Hematopoietic multipotent progenitor cell (in vitro differentiated cells): Measurements from ENCODE around the gene PDHX. TPM values are rescaled to one million over a fixed set of nuclear protein-coding genes. Genes with fewer than 3 reads are reported as not detected.
A peak's percentile ranks its signal among the peaks of the same experiment; 100 is the strongest.
"Not testable (repeated sequence)": the region's sequence is repeated elsewhere in the genome, so short reads cannot be mapped to it uniquely, and the experiment has no call there.

Experiments
- DNase-seq, 3 donors: peaks; one replicate each; pipeline ENCODE4 v3.0.0-alpha.2; 2011 to 2015; ENCODE audit warnings: low read depth in 2 of 3, low spot score in 2 of 3
- total RNA-seq: library from RNA; depleted of rRNA; stranded (reverse); fragments of >200 nt; gene quantifications from one replicate; pipeline ENCODE4 v1.2.3, GENCODE V29; 2012

The PDHX gene
- total RNA-seq, 1 donor: 15.6 TPM

DNA sequence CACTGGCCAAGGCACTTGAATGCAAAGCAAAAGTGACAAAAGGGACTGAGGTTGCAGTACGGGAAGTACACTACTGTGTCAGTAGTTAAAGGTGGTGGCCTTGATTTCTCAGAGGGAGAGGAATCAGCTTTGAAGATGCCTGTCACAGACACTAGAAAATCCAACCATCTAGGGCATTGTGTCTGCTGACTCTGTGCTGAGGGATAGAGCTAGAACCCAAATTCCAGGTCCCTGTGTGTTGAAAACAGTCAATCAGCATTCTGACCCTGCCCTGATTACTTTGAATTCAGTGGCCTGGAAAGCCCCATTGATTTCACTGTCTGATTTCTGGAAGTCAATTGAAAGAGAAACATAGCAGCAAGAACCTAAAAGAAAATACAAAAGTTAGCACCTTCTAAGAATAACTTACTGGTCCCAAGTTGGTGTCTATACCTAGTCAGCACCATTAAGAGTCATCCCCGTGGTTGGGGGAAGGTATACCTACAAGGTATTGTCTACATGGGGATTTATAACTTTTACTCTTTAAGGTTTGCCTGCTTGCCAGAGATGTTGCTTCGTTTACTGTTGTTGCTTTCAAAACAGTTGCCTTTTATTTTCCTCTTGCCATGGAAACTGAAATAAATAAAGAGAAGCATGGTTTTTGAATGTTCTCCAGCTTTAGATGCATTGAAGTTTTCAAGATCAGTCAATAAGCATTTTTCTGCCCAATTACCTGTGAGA, 97.3 kb downstream of the PDHX start:
- DNase-seq: peak in 2 of 3 donors; percentile 39 to 63

DNA sequence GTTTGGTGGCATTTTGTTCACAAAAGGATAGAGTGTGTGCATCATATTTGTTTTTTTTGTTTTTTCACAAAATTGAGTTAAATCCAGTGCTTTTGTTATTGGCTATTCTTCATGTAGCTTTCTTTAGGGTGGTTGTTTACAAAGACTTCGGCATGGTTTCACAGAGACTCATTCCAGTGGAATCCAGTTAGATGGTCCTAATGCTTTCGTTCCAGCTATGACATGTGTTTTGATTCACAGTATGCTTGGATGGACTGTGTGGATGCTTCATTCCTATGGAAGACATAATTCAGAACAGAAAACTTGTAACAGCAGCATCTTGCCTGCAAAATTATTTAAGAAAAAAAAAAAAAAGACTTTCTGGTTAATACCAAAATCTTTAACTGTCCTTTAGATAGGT, 97.9 kb downstream of the PDHX start:
- DNase-seq: no peak

DNA sequence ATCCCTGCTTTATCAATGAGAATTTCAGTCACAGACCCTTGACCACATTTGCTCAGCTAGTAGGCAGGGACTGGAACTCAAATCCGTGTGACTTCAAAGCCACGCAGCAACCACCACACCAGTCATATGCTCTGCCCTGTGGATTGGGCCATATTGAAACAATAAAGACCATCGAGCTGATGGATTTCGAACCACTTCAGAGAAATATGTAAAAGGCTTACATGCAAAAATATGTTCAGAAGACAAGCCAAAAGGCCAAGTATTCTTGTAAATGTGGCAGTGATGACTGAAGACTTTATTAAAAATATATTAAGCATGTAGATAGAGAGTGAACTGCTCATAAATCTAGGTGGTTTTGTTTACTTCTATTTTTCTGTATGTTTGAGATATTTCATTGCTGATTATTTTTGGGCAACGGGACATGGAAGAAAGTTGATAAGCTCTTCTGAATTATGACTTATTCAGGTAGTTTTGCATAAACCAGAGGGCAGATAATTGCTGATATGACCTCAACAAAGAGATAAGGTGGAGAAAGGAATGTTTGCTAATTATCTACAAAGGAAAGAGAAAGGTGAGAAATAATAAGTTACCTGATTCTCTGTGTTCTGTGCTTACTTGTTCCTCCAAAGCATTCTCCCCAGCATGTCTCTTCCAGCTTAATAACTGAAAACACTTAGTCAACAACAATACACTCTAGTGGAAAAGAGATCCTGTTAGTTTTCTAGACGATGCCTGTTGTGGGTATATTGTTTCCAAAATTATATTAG, 99.4 kb downstream of the PDHX start:
- DNase-seq: no peak

DNA sequence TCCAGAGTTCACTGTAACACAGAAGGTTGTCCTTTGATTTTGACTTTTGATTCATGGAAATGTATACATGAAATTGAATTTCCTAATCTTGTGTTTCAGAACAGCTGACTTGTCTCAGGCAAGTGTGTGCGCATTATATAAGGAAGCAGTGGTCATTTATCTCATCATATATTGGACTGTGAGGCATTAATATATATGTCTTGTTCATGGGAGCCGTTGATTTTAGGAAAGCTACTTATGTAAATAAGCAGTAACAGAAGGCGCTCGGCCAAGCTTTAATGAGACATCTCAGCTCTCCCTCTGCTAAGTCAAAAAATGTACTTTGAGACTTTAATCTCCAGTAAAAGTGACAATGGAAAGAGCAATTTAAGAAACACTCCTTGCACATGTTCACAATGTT, 100.5 kb downstream of the PDHX start:
- DNase-seq: no peak

DNA sequence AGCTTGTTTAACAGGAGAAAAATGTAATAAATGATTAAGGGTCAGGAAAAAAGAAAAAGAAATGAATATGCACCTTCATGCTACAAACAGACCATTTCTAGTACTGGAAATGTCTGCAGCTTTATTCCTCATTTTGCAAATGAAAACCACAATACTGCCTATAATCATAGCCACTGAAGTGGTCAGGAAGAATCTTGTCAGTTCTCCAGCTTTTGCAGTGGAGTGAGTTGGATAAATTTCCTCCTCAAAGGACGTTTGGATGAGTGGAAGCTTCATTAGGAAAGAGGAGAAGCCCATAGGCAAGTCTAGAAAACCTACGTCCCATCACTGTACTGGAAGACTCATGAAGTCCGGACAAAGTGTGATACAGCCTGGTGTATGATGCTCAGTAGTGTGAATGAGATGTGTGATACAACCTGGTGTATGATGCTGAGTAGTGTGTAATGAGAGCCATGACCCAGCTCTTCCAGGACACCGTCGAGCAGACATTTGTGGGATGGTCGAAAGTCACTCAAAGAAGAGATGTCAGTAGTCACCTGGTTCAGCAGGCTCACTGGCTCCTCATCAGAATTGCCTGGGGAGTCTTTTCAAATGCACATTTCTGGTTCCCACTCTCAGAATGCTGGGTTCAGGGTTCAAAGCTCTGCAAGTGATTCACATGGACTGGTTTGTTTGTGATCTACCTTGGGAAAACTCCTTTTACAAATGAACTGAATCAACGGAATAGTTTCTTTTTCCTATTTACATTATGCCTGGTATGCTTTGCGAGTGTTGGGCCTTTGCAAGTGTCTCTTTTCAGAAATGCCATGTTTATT, 101.3 kb downstream of the PDHX start:
- no peak for DNase-seq

DNA sequence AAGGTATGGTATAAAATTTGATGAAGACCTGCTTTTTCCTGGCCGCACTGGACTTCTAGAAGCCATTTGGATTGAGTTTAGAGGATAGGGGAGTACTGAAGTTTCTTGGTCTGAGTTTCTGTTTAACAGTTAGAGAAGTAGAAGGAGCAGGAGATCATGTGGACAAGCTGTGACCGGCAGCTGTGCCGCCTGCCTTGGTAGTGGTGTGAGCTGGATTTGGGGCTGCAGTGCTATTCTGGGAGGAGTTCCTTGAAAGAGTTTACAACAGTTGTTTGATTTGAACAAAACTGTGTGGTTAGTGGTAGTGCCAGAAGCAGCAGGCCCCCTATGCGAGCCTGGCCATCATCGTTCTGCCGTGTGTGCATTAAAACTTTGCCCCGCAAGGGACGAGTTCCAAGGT, 105.2 kb downstream of the PDHX start:
- no peak for DNase-seq

DNA sequence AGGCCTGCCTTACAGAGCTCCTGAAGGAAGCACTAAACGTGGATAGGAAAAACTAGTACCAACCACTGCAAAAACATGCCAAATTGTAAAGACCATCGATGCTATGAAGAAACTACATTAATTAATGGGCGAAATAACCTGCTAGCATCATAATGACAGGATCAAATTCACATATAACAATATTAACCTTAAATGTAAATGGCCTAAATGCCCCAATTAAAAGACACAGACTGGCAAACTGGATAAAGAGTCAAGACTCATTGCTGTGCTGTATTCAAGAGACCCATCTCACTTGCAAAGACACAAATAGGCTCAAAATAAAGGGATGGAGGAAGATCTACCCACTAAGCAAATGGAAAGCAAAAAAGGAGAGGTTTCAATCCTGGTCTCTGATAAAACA, 107.5 kb downstream of the PDHX start:
- not testable (repeated sequence) for DNase-seq

DNA sequence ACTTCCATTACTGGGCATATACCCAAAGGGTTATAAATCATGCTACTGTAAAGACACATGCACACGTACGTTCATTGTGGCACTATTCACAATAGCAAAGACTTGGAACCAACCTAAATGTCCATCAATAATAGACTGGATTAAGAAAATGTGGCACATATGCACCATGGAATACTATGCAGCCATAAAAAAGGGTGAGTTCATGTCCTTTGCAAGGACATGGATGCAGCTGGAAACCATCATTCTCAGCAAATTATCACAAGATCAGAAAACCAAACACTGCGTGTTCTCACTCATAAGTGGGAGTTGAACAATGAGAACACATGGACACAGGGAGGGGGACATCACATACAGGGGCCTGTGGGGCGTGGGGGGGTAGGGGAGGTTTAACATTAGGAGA, 111.6 kb downstream of the PDHX start:
- not testable (repeated sequence) for DNase-seq

DNA sequence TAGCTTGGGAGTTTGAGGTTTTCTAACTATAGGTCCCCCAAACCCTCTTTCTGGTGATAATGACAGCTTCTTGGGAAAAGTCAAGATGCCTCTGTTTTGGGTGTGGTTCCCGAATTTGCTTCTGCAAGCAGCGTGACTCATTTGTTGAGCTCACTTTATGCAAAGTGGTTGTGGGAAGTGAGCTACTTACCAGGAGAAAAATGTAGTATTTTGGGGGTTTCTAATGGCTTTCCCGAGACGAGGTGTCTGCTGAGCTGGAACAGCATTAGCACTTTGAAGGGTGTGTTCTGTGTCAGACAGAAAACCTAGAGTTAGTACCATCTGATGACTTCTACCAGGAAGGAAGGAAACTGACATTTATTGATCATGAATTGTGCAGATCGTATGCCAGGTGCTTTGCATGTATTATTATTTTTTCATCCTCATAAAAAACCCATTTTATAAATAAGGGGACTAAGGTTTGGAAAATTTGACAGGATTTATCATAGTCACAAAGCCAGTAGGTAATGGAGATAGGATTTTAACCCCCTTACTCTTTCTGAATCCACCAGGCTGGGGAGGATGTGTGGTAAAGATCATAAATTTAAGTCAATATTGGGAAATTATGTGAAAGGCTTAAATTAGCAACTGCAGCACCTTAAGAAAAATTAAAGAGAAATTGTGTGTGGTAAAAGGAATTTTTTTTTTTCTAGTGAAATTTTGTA, 113.7 kb downstream of the PDHX start:
- no peak for DNase-seq

DNA sequence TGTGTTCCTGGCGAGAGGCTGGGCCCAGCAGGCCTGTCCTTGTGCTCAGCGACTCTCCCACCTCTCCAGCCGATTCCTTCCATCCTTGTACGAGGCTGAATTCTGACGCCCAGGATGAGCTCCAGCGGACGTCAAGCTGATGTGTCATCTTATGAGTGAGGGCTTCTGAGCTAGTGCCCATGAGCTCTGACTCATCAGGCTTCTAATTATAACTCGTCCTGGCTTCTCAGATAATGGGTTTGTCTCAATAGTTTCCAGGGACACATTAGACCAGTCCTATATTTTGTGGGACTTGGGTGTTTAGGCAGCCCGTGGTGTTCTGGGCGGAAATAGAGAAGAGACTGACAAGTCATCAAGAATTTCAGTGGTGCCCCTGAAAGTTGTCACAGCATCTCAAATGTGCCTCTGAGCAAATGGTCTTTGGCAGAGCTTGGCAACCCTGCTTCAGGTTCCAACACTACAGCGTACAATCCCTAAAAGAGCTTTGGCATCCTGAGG, 114.3 kb downstream of the PDHX start:
- peak in 1 of 3 donors; percentile 37 for DNase-seq

DNA sequence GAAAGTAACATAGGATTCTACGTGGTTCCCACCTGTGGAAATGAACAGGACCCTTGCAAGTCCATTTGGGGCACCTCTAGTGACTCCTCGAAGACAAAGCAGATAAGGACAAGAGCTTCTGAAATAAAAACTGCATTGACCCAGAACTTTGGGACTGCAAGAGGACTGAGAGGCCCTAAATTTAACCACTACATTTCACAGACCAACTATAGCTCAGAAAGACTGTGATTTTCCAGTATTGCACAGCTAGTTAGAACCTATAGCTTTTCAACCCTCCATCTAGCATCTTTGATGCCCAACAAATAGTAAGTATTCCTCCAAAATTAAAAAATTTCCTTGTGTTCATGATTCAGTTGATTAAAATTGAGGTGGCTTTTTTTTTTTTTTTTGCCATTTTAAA, 114.9 kb downstream of the PDHX start:
- DNase-seq: no peak

DNA sequence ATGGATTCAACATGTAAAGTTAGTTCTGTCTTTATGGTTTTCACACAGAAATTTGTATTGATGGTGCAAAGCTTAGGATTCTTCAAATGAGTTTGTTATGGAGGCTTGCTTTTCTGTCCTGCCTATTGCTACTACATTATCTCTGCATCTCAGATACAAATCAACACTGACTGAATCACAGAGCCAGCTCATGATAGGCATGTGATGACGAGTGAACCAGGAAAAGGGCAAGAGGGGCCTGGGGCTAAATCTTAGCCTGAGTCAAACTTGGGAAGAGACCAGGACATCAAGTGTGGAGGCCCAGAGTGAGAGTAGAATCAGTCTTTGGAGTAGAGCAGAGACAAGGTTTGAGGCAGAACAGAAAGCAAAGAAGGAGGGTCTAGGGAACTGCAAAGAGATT, 115.4 kb downstream of the PDHX start:
- no peak for DNase-seq

DNA sequence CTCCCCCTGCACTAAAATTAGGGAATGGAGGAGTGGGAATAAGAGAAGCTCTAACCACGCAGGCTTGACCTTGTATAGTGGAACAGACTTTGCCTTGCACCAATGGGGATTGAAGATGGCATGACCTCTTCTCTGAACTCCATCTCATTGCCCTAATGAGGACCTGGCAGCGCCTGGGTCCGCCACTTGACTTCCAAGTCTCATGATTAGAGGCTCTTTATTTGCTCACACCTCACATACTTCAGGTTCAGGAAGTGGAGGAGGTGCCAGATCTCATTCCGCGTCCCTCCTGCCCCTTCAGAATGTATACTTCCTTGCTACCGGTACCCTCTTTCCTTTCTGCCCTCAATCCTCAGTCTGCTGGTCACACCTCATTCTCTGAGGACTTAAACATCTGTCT, 116.6 kb downstream of the PDHX start:
- DNase-seq: no peak

DNA sequence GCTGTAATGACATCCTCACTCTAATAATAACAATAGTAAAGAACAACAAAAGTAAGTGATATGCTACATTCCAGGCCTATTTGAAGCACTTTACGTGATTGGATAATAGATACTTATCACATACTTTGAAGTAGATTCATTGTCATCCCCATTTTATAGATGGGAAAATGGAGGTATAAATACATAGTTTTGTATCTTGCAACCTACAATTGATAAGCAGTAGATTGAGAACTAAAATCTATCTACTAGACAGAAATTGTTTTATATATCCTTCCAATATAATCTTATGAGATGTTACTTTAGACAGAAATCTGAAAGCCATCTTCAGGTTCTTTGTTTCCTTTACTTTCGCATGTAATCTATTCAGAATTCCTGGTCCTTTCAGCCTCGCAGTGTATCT, 118.0 kb downstream of the PDHX start:
- no peak for DNase-seq

DNA sequence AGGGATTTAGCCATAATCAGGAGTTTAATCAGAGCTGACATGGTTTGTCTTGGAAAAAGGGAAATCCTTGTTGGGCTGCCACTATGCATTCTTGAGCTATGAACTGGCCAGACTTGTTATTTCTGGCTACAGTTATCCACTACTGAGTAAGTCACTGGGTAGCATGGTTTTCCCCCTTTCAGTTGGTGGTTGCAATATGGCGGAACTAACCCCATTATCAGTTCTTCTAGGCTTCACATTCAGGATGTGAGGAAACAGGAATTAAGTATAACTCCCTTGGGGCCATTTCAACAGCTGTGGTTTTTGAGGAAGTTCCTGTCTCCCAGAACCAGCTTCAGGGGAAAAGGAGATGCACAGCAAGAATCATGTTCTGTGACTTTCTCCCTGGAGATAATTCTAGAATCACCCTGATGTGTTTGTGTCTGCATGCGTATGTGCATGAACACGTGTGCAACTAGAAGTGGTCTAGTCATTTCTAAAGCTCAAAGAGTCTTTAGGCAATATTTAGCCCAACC, 119.5 kb downstream of the PDHX start:
- DNase-seq: peak in 2 of 3 donors; percentile 49 to 52

DNA sequence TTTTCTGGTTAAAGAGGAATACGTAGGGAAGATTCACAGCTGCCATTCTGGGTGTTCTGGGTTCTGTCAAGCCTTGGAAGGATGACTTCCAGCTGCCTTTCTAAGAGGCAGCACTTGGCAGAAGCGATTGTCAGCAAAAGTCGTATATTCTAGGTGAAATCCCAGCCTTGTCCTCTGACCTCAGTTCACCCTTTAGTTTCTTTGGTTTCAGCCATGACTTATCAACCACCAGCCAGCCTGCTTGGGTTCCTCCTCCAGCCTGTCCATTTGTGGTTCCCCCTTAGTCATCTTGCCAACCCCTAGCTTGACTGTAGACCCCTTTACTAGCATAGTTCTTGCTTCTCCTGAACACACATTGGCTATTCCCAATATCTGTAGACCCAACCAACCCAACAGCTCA, 120.2 kb downstream of the PDHX start:
- peak in 1 of 3 donors; percentile 33 for DNase-seq

DNA sequence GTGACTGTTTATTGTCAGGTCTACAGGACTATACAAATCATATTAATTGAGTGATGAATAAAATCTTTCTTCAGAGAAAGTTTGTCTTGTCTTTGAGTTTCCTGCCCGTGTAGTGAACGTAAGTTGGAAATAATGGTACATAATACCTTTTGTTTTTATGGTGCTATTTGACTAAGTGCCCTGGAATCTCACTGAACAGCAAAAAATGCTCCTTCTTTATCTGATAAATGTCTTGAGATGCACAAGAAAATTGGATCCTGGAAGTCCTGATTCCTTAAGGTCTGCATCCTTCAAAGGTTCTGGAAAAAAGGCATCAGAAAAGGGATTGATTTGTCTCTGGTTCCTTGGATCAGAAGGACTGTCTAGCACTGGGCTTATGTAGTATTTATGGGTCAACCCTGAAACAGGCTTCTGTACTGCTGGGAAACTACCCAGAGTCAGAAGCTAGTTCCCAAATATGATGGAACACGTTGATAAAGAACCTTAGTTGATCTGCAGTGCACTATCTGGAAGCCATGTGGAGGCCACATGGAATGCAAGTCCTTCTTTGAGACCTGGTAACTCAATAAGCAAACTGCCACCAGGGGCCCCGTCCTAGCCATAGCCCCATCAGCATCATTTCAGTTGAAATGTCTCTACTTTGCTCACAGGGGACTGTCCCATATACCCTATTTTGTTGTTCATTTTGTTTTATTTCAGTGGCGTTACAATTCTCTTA, 122.0 kb downstream of the PDHX start:
- no peak for DNase-seq

DNA sequence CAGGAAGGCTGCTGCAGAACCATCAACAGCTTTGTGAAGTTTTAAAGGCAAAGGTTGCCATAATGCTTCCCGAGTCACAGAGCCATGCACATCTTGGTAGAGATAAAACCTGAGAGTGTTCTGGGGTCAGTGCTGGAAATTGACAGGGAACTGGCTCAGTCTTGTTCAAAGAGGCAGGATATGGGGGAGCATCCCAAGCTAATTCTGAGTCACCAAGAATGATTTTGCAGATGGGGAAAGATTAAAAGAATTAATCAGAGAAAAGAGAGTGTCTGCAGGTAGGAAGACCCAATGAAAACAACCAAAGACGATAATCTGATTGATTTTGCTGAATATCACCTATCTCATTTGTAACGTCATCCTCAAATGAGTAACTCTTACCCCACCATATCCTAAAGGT, 122.7 kb downstream of the PDHX start:
- DNase-seq: no peak

DNA sequence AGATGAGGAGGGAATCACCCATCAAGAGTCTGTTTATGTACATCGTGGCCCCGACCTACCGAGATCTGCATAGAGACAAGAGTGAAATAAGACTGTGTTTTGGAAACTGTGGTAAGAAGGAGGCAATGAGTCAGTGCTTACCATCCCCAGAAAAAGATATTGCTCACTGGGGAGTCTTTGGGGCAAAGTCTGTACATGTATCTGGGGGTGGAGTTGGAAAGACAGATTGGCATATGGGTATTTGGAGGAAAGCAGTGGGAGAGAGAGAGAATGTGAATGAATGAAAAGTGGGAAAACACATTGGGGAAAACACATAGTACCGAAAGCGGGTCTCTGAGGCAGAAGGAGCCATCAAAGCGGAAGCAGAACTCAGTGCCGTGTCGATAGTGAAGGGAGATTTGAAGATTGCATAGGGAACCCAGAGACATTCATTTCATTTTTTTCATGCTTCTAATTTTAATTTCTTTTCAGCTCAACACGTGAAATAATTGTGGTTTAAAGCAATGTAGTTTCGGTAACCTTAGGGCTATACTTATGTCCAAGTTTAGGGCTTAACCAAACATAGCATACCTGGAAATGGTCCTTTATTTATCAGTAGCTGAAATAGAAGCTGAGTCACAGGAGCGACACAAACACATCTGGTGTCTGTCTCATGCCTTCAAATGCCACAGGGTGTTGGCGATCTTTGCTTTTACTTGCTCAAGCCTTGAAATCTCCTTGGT, 124.0 kb downstream of the PDHX start:
- peak in 1 of 3 donors; percentile 66 for DNase-seq
